Lung (tissue), 12 donors: ENCODE measurements around the gene SLC9A1. TPM values are rescaled to one million over a fixed set of nuclear protein-coding genes. Genes with fewer than 3 reads are reported as not detected.

ENCODE experiments used
- ATAC-seq: fragments of 200-7000 bp; cut with Tn5 transposase; one replicate; pipeline ENCODE4 v1.9.1; 2020; ENCODE audit warnings: moderate number of reproducible peaks; ENCODE audit not compliant: insufficient read depth, low FRiP score
- DNase-seq, 3 donors: peaks; one replicate each; pipeline ENCODE4 v3.0.0-alpha.2; 2013 to 2017
- H3K27ac ChIP-seq, 2 donors: one replicate each; pipeline ENCODE4 v1.5.1; 2013; ENCODE audit warnings: mild to moderate bottlenecking in 2 of 2, moderate library complexity in 2 of 2, control low read depth in 1 of 2, inconsistent platforms in 1 of 2, low read depth in 1 of 2, low read length in 1 of 2
- H3K27me3 ChIP-seq, 3 donors: one replicate each; pipeline ENCODE4 v1.5.1; 2013; ENCODE audit warnings: low read length in 2 of 3; ENCODE audit not compliant: control insufficient read depth in 3 of 3, insufficient read depth in 3 of 3
- H3K36me3 ChIP-seq, 4 donors: one replicate each; pipeline ENCODE4 v1.5.1; 2013; ENCODE audit warnings: low read length in 4 of 4, mild to moderate bottlenecking in 1 of 4, moderate library complexity in 1 of 4; ENCODE audit not compliant: control insufficient read depth in 4 of 4, insufficient read depth in 4 of 4
- H3K4me1 ChIP-seq, 5 donors: one replicate each; pipeline ENCODE4 v1.5.1; 2013; ENCODE audit warnings: low read length in 5 of 5, mild to moderate bottlenecking in 2 of 5, moderate library complexity in 1 of 5; ENCODE audit not compliant: control insufficient read depth in 5 of 5, insufficient read depth in 5 of 5
- H3K4me3 ChIP-seq: one replicate; pipeline ENCODE4 v1.5.1; 2013; ENCODE audit warnings: mild to moderate bottlenecking, control low read depth, moderate library complexity
- H3K9ac ChIP-seq, 2 donors: one replicate each; pipeline ENCODE4 v1.5.1; 2013; ENCODE audit warnings: low read length in 2 of 2, control low read depth in 1 of 2; ENCODE audit not compliant: insufficient read depth in 1 of 2
- H3K9me3 ChIP-seq, 4 donors: one replicate each; pipeline ENCODE4 v1.5.1; 2013; ENCODE audit warnings: low read length in 3 of 4, mild to moderate bottlenecking in 1 of 4, moderate library complexity in 1 of 4; ENCODE audit not compliant: control insufficient read depth in 4 of 4, insufficient read depth in 3 of 4
- whole genome bisulfite sequencing, 2 donors: extraction: QIAGEN DNeasy Blood & Tissue Kit; methylation state at CpG; one replicate each; pipeline ENCODE4 v1.1.7; 2013; 5-methylcytosine and 5-hydroxymethylcytosine counted together
- polyA plus RNA-seq, 2 donors: library from polyadenylated mRNA; stranded (reverse); fragments of 200-250 nt; gene quantifications; one replicate each; pipeline ENCODE4 v1.2.1, GENCODE V29; 2013
- total RNA-seq, 2 donors: library from RNA; depleted of rRNA in 1 of 2; stranded (reverse); fragments of >200 nt in 1 of 2; gene quantifications; one replicate each; pipeline ENCODE4 v1.2.1, GENCODE V29; 2014 to 2021
- TF ChIP-seq, protein P1 (sequence below): IDR thresholded peaks from 2 replicates; pipeline ENCODE4 v1.5.1; 2012; ENCODE audit warnings: mild to moderate bottlenecking; ENCODE audit errors: control extremely low read depth, extremely low read depth
- donor health status: control.
- donor health status: control.
- donor health status: Bipolar disorder and iron deficiency.
- donor health status: healthy.
- donor health status: DM: yes; HTN: yes; CAD: no.

Gene SLC9A1
- total and polyA plus RNA-seq, 4 donors: 19.3 to 48.0 (median 24.6) TPM

DNA sequence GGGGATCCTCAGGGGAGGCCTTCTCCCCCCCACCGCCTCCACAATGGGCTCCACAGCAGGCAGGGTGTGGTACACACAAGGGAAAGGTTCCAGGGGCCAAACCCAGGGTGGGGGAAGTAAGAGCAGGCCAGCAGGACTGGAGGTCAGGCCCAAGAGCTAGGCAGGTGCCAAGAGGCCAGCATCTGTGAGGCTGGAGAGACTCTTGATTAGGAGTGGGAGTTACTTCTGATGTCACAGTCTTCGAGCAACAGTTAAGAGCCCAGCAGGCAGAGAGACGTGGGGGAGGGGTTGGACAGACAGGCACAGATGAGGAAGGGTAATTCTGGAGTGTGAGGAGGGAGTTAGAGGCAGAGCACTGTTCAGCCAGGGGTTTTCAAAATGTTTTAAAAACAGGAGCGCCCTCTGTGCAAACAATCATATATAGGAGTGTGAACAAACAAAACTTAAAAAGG lies 55.8 kb downstream of the SLC9A1 start:
- Histone ChIP-seq H3K36me3 (peaks cover 0 to 27% (median 0%) of the 10 kb centered on the region in 4 donors), H3K27ac (peak overlapping the region; percentile 43 to 59), H3K9ac (peak overlapping the region; percentile 25 to 59), H3K9me3 (no peaks in the 10 kb centered on the region), H3K27me3 (no peaks in the 10 kb centered on the region), H3K4me1 (peaks cover 8 to 29% (median 14%) of the 10 kb centered on the region in 5 donors), H3K4me3 (no peak overlapping the region)
- TF ChIP-seq, protein P1, sequence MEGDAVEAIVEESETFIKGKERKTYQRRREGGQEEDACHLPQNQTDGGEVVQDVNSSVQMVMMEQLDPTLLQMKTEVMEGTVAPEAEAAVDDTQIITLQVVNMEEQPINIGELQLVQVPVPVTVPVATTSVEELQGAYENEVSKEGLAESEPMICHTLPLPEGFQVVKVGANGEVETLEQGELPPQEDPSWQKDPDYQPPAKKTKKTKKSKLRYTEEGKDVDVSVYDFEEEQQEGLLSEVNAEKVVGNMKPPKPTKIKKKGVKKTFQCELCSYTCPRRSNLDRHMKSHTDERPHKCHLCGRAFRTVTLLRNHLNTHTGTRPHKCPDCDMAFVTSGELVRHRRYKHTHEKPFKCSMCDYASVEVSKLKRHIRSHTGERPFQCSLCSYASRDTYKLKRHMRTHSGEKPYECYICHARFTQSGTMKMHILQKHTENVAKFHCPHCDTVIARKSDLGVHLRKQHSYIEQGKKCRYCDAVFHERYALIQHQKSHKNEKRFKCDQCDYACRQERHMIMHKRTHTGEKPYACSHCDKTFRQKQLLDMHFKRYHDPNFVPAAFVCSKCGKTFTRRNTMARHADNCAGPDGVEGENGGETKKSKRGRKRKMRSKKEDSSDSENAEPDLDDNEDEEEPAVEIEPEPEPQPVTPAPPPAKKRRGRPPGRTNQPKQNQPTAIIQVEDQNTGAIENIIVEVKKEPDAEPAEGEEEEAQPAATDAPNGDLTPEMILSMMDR: no peak
- 27 to 35% methylated on average over 4 of the region's 4 CpGs for WGBS, 2 donors
- peak; percentile 16 for ATAC-seq
- DNase-seq: peak; percentile 78 to 89 (median 83)

DNA sequence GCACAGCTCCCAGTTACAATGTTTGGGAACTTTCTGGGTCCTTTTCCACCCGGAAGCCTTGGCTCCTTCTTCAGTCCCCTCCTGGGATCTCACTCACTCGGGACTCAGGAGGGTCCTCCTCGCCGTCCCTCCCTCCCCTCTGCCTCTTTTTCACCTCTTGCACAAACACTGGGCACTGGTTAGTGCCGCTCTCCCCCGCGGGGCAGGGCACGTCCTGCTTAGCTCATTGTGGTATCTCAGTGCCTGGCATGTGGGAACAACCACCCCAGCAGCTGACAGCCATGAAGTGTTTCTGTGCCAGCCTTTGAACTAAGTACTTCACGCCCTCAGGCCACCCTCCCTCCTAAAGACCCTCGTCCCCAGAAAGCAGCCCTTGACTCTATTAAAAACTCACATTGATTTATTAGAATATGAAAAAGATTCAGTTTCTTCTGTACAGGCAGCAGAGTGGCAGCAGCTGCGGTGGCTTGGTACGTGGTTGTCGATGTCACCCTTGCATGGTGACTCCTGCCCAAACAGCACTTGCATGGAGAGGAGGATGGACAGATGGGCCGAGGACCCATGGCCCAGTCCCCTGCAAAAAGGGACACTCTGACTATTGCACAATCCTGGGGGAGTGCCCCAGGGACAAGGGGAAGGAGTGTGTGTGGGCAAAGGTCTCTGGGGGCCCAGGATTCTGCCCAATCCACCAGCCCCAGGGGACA lies 56.3 kb downstream of the SLC9A1 start:
- H3K4me1 ChIP-seq: peaks cover 8 to 29% (median 14%) of the 10 kb centered on the region in 5 donors
- H3K9ac ChIP-seq: peak overlapping the region in 1 of 2 donors; percentile 59
- H3K36me3 ChIP-seq: peaks cover 0 to 27% (median 0%) of the 10 kb centered on the region in 4 donors
- H3K27me3 ChIP-seq: no peaks in the 10 kb centered on the region
- TF ChIP-seq, protein P1: no peak
- H3K4me3 ChIP-seq: no peak overlapping the region
- no peaks in the 10 kb centered on the region for H3K9me3 ChIP-seq
- 44 to 45% methylated on average over 14 of the region's 14 CpGs for WGBS, 2 donors
- peak overlapping the region; percentile 43 to 59 for H3K27ac ChIP-seq
- ATAC-seq (no peak), DNase-seq (no peak)

- Histone ChIP-seq H3K9me3 (no peaks in the 10 kb centered on the region), H3K4me1 (peaks cover 8 to 29% (median 14%) of the 10 kb centered on the region in 5 donors), H3K36me3 (peaks cover 0 to 22% (median 0%) of the 10 kb centered on the region in 4 donors), H3K27ac (no peak overlapping the region), H3K27me3 (peaks cover 0 to 3% (median 0%) of the 10 kb centered on the region in 3 donors), H3K4me3 (no peak overlapping the region), H3K9ac (no peak overlapping the region)
- TF ChIP-seq, protein P1: peak; percentile 99
- DNase-seq: peak; percentile 85 to 92 (median 87)
- ATAC-seq: peak; percentile 82
- 0 to 1% methylated on average over 5 of the region's 5 CpGs for WGBS, 2 donors
These were observed 57.4 kb downstream of the SLC9A1 start for GRCh38 chr1:27097484-27097917.
